D721Med (cell line): ENCODE measurements around the gene HUS1.

Source experiments
- DNase-seq: peaks from one replicate; pipeline ENCODE4 v3.0.0; 2011; ENCODE audit warnings: low spot score; ENCODE audit not compliant: insufficient read length
- FAIRE-seq: peaks from 2 replicates; lab custom pipeline; 2011; peaks lifted over from hg19 to GRCh38; lab: Jason Lieb, UNC
- CTCF ChIP-seq: IDR thresholded peaks from 2 replicates; pipeline ENCODE4 v1.5.1; 2012; ENCODE audit warnings: mild to moderate bottlenecking, control low read depth; ENCODE audit not compliant: insufficient read depth; ENCODE audit errors: missing control alignments

The HUS1 gene

GRCh38 chr7:47915616-47915976, 63.8 kb downstream of the HUS1 start:
- no peak for DNase-seq
- no peak for FAIRE-seq
- TF ChIP-seq CTCF: no peak

- DNase-seq (no peak), FAIRE-seq (no peak)
- no peak for TF ChIP-seq CTCF
Observed at GRCh38 chr7:47914717-47915615, 64.4 kb downstream of the HUS1 start.
